HG02763 (cell line): ENCODE measurements around the gene TUBB2B.
A peak's percentile ranks its signal among the peaks of the same experiment; 100 is the strongest.
"Not testable (repeated sequence)": the region's sequence is repeated elsewhere in the genome, so short reads cannot be mapped to it uniquely, and the experiment has no call there.

Source experiments
- ATAC-seq: cut with Tn5 transposase; IDR thresholded peaks from one replicate; pipeline ENCODE4 v1.9.1; 2021; ENCODE audit warnings: mild to moderate bottlenecking, moderate library complexity; ENCODE audit not compliant: unreplicated experiment

The TUBB2B gene

GRCh38 chr6:3258720-3259490 is 31.5 kb upstream of the TUBB2B start, which contains the start of gene PSMG4:
TSS of gene PSMG4 (plus strand) at chr6:3258947. CDS start at chr6:3259023, 76 bp downstream.
- ATAC-seq: peak; percentile 76

DNA sequence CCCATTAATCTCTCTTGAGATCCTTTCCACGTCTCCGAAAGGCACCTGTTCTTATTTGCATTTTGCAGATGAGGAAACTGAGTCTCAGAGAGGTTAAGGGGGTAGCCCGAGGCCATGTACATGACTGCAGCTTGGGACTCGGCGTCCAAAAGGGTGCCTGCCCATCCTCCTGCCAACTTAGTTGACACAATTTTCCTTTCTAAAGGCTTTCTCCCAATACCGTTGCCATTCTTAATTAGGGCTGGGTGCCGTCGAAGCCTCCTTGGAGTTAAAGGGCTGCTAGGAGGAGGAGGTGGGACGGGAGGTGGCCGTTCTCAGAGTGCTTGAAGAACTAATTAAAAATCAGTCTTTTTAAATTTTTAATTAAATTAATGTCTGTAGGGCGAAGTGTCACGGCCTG is 30.7 kb upstream of the TUBB2B start:
- ATAC-seq: no peak

GRCh38 chr6:3253597-3253961 is 26.1 kb upstream of the TUBB2B start:
- ATAC-seq: no peak

- ATAC-seq: no peak
Measured at GRCh38 chr6:3252861-3253596, 25.6 kb upstream of the TUBB2B start.

GRCh38 chr6:3252369-3252768 is 24.9 kb upstream of the TUBB2B start:
- no peak for ATAC-seq

- no peak for ATAC-seq
Measured at GRCh38 chr6:3251462-3252314, 24.2 kb upstream of the TUBB2B start.

DNA sequence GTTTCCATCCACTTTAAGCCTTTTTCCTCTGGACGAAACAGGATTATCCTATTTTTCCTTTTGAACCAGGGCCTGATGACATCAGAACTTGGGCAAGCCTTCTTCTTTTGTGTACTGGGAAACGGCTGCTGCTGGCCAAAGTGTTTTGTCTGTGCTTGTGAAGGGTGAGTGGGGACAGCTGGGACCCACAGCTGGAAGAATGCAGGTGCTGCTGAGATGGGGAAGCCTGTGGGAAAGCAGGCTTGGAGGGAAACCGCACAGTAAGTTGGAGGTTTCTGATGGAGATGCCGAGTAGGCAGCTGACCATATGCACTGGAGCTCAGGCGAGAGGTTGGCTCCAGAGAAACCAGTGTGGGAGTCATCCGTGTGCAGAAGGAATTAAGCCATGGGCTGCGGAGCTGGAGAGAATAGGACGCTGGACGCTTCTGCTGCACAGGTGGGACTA is 22.8 kb upstream of the TUBB2B start:
- ATAC-seq: no peak

GRCh38 chr6:3249821-3250220 is 22.4 kb upstream of the TUBB2B start:
- no peak for ATAC-seq

GRCh38 chr6:3247255-3248146 is 20.0 kb upstream of the TUBB2B start:
- no peak for ATAC-seq

GRCh38 chr6:3245216-3245615 is 17.8 kb upstream of the TUBB2B start:
- no peak for ATAC-seq

DNA sequence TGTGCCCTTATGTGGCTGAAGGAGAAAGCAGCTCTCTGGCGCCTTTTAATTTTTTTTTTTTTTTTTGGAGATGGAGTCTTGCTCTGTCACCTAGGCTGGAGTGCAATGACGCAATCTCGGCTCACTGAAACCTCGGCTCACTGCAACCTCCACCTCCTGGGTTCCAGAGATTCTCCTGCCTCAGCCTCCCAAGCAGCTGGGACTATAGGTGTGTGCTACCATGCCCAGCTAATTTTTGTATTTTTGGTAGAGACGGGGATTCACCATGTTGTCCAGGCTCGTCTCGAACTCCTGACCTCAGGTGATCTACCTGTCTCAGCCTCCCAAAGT is 17.3 kb upstream of the TUBB2B start:
- not testable (repeated sequence) for ATAC-seq

DNA sequence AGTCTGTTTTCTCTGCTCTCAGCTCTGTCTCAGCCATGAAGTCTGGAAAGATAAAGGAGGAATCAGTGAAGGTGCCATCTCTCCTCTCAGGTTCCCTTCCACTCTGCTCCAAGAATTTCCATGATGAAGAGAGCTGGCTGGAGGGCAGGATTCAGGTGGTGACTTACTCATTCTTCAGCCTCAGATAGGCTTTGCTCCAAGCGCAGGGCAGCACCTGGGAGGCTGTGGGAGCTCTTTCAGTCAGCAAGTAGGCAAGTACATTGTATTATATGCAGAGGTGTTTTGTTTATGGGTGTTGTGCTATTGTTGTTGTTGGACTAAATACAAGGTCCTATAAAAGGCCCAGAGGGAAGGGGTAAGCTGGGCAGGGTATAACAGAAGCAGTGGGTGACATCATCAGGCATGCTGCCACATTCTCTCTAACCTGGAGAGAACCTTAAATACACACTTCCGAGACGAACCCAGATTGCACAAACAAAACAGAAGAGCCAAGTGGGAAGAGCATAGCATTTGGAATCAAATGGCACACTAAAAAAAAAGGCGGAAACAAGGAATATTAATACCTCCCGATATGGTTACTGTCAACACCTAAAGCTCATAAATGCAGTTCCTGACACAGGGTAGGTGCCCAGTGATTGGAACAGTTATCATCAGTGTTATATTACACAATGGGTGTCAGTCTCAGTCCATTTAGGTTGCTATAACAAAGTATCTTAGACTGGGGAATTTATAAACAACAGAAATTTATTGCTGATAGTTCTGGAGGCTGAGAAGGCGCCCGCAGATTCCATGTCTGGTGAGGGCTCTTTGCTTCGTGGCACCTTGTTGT is 16.8 kb upstream of the TUBB2B start:
- no peak for ATAC-seq

DNA sequence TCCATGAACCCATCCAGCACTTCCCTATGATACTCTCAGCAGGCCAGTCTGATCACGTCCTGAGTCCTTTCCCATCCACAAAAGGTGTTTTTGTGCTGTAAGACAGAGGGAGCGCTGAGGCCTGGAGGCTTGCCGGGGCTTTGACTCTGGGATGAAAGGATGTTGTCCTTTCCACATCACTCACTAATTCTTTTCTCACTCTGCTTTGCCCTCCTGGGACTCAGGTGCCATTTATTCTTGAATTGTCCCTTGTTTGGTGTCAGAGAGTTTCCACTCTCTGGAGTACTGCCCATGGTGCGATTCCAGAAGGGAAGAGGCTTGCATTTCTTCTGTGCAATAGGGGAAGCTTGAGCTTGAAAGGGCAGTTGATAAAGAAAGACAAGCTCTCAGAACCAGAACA is 15.3 kb upstream of the TUBB2B start:
- ATAC-seq: no peak

DNA sequence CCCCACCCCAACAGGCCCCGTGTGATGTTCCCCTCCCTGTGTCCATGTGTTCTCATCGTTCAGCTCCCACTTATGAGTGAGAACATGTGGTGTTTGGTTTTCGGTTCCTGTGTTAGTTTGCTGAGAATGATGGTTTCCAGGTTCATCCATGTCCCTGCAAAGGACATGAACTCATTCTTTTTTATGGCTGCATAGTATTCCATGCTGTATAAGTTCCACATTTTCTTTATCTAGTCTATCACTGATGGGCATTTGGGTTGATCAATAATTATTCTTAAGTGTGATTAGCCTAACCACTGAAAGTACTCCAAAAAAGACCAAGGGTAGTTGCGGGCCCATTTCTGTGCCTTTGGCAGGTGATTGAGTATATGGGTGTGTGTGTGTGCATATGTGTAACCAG is 14.3 kb upstream of the TUBB2B start:
- not testable (repeated sequence) for ATAC-seq

DNA sequence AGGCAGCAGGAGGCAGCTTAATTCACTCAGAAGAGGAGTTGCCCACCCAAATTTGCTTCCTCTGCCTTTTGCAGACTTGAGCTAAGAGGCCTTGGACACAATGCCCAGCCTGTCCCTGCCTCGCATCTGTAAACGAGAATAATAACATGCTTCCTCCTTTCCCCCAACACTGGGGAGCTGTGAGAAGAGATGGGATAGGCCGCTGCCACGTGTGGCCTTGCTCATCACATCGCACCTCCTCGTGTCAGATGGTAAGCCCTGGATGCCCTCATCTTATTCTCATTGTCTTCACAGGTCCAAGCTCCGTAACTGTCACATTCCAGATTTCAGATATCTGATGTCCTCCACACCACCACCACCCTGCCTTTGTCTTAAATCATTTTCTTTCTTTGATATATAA is 13.1 kb upstream of the TUBB2B start:
- no peak for ATAC-seq

DNA sequence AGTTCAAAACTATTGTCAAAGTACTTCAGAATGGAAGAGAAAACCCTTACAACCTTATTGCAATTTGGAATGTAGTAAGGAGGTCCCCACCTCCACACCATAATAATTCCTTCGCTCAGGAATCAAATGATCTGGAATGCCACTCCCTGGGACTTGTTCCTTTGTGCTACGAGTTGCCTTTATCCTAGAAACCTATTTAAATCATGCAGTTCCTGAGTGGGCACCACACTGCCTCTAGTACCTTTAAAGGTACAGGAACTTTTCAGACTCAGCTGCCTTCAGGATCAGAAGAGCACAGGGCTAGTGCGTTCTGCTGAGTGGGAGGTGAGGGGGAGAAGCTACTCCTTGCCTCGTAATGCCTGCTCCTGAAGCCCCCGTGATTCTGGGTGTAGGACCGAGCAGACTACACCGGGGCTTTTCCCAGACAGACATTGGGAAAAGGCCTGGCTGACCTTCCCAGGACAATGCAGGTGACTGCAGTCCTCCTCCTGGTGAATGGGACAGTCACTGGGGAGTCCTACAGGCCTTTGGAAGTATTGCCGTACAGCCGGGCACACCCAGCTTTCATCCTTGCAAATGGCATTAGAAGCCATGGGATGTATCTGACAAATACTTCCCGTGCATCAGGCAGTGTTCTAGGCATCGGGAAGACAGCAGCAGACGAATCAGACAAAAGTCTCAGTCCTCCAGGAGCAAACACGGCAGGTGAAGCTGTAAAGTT is 11.8 kb upstream of the TUBB2B start:
- ATAC-seq: no peak

DNA sequence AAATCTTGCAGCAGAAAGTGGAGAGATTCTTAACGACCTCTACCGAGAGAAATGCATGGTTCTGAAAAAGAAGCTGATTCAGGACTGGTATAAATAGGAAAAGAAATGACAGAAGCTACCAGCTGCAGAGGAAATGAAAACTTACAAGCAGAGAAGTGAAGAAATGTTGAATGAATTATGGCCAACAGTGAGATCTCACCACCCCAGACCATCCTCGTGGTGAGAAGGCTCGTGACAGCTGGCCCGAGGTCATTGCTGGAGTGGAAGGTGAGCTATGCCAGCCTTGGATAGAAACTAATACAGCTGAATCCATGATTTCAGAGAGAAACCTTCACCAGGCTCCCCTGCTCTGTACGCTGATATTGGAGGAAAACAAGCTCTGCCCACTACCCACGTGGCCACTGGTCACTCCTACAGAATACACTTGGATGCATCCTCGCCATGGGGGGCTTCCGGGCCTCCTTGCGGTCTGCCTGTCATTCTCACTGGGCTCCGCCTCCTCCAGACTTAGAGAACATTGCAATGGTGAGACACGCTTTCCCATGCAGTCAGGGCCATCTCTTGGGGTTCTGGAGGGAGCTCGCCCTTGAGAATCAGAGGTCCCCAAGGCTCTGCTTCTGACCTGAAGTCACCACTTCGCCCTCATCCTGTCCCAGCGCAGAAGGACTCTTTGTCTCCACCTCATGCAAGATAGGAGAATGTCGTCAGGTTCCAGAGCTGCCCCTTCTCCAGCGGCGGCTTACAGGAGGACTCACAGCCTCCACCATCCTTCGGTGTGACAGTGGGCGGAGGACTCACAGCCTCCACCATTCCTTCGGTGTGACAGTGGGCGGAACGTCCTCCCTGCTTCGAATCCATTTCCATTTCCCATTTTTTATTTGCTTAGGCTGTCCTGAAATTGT is 10.6 kb upstream of the TUBB2B start:
- ATAC-seq: no peak

DNA sequence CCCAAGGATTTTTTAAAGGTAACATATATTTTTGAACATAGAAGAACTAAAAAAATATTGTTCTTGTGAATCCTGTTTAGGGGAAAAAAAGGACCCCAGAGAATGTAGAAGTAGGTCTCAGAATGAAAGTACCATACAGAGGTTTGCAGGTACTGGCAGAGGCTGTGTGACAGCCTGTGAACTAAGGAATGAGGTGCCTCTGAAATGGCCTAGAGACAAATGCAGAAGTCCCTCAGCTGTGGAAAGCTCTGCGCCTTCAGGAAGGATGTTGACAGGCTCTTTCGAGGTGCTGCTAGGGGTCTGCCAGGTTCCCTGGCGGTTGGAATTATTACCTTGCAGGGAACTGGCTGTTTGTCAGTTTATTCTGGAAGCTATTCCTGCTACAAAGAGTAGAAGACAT is 8.6 kb upstream of the TUBB2B start:
- no peak for ATAC-seq
